GM23248 (cell line): ENCODE measurements around the gene ACAA1. TPM values are rescaled to one million over a fixed set of nuclear protein-coding genes. Genes with fewer than 3 reads are reported as not detected.

Experiments
- DNase-seq: peaks from one replicate; pipeline ENCODE4 v3.0.0-alpha.2; 2015
- H2AFZ ChIP-seq: fragments of 200-600 bp; sonication (generic); 2 replicates; pipeline ENCODE4 v1.6.1; 2016; ENCODE audit warnings: antibody characterized with exemption
- H3F3A ChIP-seq: fragments of 200-600 bp; sonication (generic); 2 replicates; pipeline ENCODE4 v1.6.1; 2016; ENCODE audit warnings: mild to moderate bottlenecking, antibody characterized with exemption, mixed run types; ENCODE audit not compliant: insufficient read depth
- H3K27ac ChIP-seq: fragments of 200-600 bp; sonication (generic); 2 replicates; pipeline ENCODE4 v1.5.1; 2016; ENCODE audit warnings: mild to moderate bottlenecking
- H3K27me3 ChIP-seq: fragments of 200-600 bp; sonication (generic); replicated peaks from 2 replicates; pipeline ENCODE4 v1.6.1; 2016; ENCODE audit warnings: mild to moderate bottlenecking; ENCODE audit not compliant: insufficient read depth
- H3K36me3 ChIP-seq: fragments of 200-600 bp; sonication (generic); 2 replicates; pipeline ENCODE4 v1.6.1; 2016; ENCODE audit warnings: low read depth, mild to moderate bottlenecking
- H3K4me1 ChIP-seq: fragments of 200-600 bp; sonication (generic); 2 replicates; pipeline ENCODE4 v1.6.1; 2016; ENCODE audit warnings: mild to moderate bottlenecking; ENCODE audit not compliant: insufficient read depth
- H3K4me2 ChIP-seq: fragments of 200-600 bp; sonication (generic); one replicate; pipeline ENCODE4 v1.6.1; 2016; ENCODE audit warnings: mild to moderate bottlenecking; ENCODE audit not compliant: unreplicated experiment
- H3K4me3 ChIP-seq: fragments of 200-600 bp; sonication (generic); 2 replicates; pipeline ENCODE4 v1.5.1; 2016; ENCODE audit warnings: mild to moderate bottlenecking
- H3K79me2 ChIP-seq: fragments of 200-600 bp; sonication (generic); 2 replicates; pipeline ENCODE4 v1.6.1; 2016; ENCODE audit warnings: mild to moderate bottlenecking; ENCODE audit not compliant: insufficient read depth
- H3K9ac ChIP-seq: fragments of 200-600 bp; sonication (generic); 2 replicates; pipeline ENCODE4 v1.6.1; 2016; ENCODE audit warnings: mild to moderate bottlenecking
- H3K9me2 ChIP-seq: fragments of 200-600 bp; sonication (generic); 2 replicates; pipeline ENCODE4 v1.6.1; 2016; ENCODE audit warnings: mixed run types, mild to moderate bottlenecking, moderate library complexity; ENCODE audit not compliant: insufficient read depth
- H3K9me3 ChIP-seq: fragments of 200-600 bp; sonication (generic); one replicate; pipeline ENCODE4 v1.6.1; 2017; ENCODE audit warnings: low read depth
- H4K20me1 ChIP-seq: fragments of 200-600 bp; sonication (generic); 2 replicates; pipeline ENCODE4 v1.6.0; 2016; ENCODE audit not compliant: insufficient read depth
- EZH2 ChIP-seq: fragments of 200-600 bp; sonication (generic); IDR thresholded peaks from 2 replicates; pipeline ENCODE4 v1.6.1; 2018; ENCODE audit warnings: antibody characterized with exemption, mild to moderate bottlenecking; ENCODE audit not compliant: insufficient read depth, poor library complexity, severe bottlenecking
- EZH2phosphoT487 ChIP-seq: fragments of 200-600 bp; sonication (generic); IDR thresholded peaks from 2 replicates; pipeline ENCODE4 v1.6.1; 2018; ENCODE audit warnings: antibody characterized with exemption, moderate library complexity, mild to moderate bottlenecking, low read depth; ENCODE audit not compliant: insufficient read depth
- WGBS, 2 experiments: methylation state at CpG; one replicate each; pipeline ENCODE4 v1.1.6; 2015 to 2017; ENCODE audit warnings: low lambda C conversion rate in 2 of 2, low coverage in 1 of 2; ENCODE audit errors: missing lambda C conversion rate in 2 of 2; 5-methylcytosine and 5-hydroxymethylcytosine counted together
- in situ Hi-C: fragments of 300-500 bp; cut with MboI; formaldehyde crosslinking; loops from 2 replicates; pipeline ENCODE4 v1.15.0; 2020
- polyA plus RNA-seq: library from polyadenylated mRNA; unstranded; fragments of >200 nt; fragmentation: Nextera tagmentation; extraction: Ambion mirVana; gene quantifications from 2 replicates; pipeline ENCODE4 v1.2.1, GENCODE V29; 2016
- total RNA-seq: library from RNA; depleted of rRNA; stranded (reverse); fragments of >200 nt; shearing (Covaris generic); gene quantifications from 2 replicates; pipeline ENCODE4 v1.2.3, GENCODE V29; 2014

Gene ACAA1
- total and polyA plus RNA-seq, 2 experiments from 2014 or later: 32.9 to 50.5 TPM

DNA sequence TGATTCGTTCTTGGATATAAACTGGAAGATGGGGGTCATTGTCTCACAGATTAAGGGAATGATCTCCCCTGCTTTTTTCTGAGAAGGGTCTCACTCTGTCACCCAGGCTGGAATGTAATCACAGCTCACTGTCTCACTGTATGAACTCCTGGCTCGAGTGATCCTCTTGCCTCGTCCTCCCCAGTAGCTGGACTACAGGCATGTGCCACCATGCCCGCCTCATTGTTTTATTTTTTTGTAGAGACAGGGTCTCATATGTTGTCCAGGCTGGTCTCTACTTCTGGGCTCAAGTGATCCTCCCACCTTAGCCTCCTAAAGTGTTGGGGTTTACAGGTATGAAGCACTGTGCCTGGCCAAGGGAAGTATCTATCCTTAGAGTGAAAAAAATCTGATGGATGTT, 33.8 kb upstream of the ACAA1 start:
- Histone ChIP-seq H2AFZ (no peak overlapping the region), H3K79me2 (peaks cover 97% of the 10 kb centered on the region), H3K4me2 (no peak overlapping the region), H3F3A (peaks cover 69% of the 10 kb centered on the region), H3K4me1 (peaks cover 60% of the 10 kb centered on the region), H3K9me2 (no peaks in the 10 kb centered on the region), H3K9me3 (no peaks in the 10 kb centered on the region), H3K27me3 (no peaks in the 10 kb centered on the region), H3K27ac (no peak overlapping the region), H4K20me1 (peaks cover 27% of the 10 kb centered on the region), H3K9ac (no peak overlapping the region), H3K36me3 (no peaks in the 10 kb centered on the region), H3K4me3 (no peak overlapping the region)
- TF ChIP-seq EZH2 (no peak), EZH2phosphoT487 (no peak)
- in situ Hi-C loops: no loop called here
- WGBS, 2 experiments: 82 to 89% methylated on average over 4 of the region's 4 CpGs
- DNase-seq: no peak

DNA sequence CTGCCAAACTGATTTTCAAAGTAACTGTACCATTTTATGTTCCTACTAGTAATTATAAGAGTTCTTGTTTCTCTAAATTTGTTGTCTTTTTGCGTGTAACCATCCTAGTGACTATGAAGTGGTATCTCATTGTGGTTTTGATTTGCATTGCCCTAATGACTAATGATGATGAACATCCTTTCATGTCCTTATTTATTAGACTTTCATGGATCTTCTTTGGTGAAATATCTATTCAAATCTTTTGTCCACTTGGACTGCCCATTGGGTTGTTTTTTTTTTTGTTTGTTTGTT, 32.0 kb upstream of the ACAA1 start:
- Histone ChIP-seq H3K4me3 (peak overlapping the region; percentile 70), H3K9me3 (no peaks in the 10 kb centered on the region), H3K36me3 (no peaks in the 10 kb centered on the region), H2AFZ (peak overlapping the region; percentile 30; the same call in 1 of the 2 replicates), H3K4me1 (peaks cover 43% of the 10 kb centered on the region), H3K79me2 (peaks cover 83% of the 10 kb centered on the region), H3F3A (peaks cover 57% of the 10 kb centered on the region), H3K9ac (peak overlapping the region; percentile 79), H3K27ac (peak overlapping the region; percentile 98), H3K9me2 (no peaks in the 10 kb centered on the region), H3K27me3 (no peaks in the 10 kb centered on the region), H4K20me1 (peaks cover 14% of the 10 kb centered on the region), H3K4me2 (peak overlapping the region; percentile 69)
- 0% methylated on average over 1 of the region's 1 CpG for WGBS, 2 experiments
- in situ Hi-C loops: no loop called here
- peak; percentile 74 for DNase-seq
- TF ChIP-seq EZH2 (no peak), EZH2phosphoT487 (peak; percentile 64; the same call in 1 of the 2 replicates)

DNA sequence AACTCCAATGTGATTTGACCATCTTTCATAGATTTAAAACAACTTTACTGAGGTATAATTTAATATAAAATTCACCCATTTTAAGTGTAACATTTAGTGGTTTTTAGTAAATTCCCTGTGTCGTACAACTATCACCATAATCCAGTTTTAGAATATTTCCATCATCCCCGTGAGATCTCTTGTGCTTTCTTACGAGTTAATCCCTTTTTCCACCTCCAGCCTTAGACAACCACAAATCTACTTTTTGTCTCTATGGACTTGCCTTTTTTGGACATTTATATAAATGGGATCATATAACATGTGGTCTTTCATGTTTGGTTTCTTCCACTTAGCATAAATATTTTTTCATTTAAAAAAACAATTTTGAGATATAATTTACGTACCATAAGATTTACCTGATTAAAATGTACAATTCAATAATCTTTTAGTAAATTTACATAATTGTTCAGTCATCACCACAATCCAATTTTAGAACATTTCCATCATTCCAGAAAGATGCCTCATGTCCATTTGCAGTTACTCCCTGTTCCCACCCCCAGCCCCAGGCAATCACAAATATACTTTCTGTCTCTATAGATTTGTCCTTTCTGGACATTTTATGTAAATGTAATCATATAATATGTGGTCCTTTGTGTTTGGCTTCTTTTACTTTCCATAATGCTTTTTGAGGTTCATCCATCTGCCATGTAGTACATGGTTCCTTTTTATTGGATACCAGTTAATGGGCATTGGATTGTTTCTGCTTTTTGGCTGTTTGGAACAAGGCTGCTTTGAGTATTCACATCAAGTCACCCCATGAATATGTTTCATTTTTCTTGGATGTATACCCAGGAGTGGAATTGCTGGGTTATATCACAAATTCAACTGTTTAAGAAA, 31.5 kb upstream of the ACAA1 start:
- Histone ChIP-seq H3K9me2 (no peaks in the 10 kb centered on the region), H3K4me1 (peaks cover 43% of the 10 kb centered on the region), H3K36me3 (no peaks in the 10 kb centered on the region), H3K9me3 (no peaks in the 10 kb centered on the region), H3K79me2 (peaks cover 77% of the 10 kb centered on the region), H3K4me2 (peak overlapping the region; percentile 69), H4K20me1 (peaks cover 11% of the 10 kb centered on the region), H3K27me3 (no peaks in the 10 kb centered on the region), H3K4me3 (peak overlapping the region; percentile 70), H3K27ac (peak overlapping the region; percentile 98), H2AFZ (peak overlapping the region; percentile 30; the same call in 1 of the 2 replicates), H3K9ac (peak overlapping the region; percentile 79), H3F3A (peaks cover 62% of the 10 kb centered on the region)
- in situ Hi-C loops: no loop called here
- DNase-seq: peak; percentile 79
- TF ChIP-seq EZH2 (no peak), EZH2phosphoT487 (no peak)
- 33 to 41% methylated on average over 4 of the region's 4 CpGs for WGBS, 2 experiments

DNA sequence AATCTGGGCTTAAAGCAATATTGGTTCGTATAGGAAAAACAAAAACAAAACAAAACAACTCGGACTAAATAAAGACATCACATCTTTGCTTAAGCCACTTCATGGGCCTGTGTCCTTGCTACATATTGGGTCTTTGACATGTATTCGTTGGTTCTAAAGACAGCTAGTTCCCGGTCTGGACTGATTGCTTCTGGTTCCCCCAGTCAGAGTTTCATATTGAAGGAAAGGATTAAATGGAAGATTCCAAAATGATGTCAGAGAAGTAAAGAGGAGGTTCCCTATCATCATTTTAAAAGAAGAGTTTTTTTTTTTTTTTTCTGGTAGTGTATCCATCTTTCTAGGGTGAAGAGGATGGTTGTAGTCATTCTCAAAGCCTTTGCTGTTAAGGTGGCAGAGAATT, 30.7 kb upstream of the ACAA1 start:
- no peak for TF ChIP-seq EZH2
- TF ChIP-seq EZH2phosphoT487: no peak
- no peaks in the 10 kb centered on the region for H3K27me3 ChIP-seq
- H3K9me2 ChIP-seq: no peaks in the 10 kb centered on the region
- H3K27ac ChIP-seq: peak overlapping the region; percentile 98
- peaks cover 43% of the 10 kb centered on the region for H3K4me1 ChIP-seq
- peaks cover 69% of the 10 kb centered on the region for H3K79me2 ChIP-seq
- peaks cover 11% of the 10 kb centered on the region for H4K20me1 ChIP-seq
- 72 to 74% methylated on average over 4 of the region's 4 CpGs for WGBS, 2 experiments
- H3K4me2 ChIP-seq: peak overlapping the region; percentile 69
- H3K4me3 ChIP-seq: peak overlapping the region; percentile 70
- H3K9ac ChIP-seq: peak overlapping the region; percentile 79
- peak; percentile 16 for DNase-seq
- no peaks in the 10 kb centered on the region for H3K36me3 ChIP-seq
- H3F3A ChIP-seq: peaks cover 62% of the 10 kb centered on the region
- H2AFZ ChIP-seq: no peak overlapping the region
- in situ Hi-C loops: no loop called here
- no peaks in the 10 kb centered on the region for H3K9me3 ChIP-seq
